WI38 (cell line): ENCODE data around the gene ENAH.
A peak's percentile ranks its signal among the peaks of the same experiment; 100 is the strongest.

Experiments
- H3K4me3 ChIP-seq: 2 replicates; pipeline ENCODE4 v1.5.1; 2011; ENCODE audit warnings: low read depth, mild to moderate bottlenecking, control low read depth, low read length
- TF ChIP-seq, protein P1 (sequence below): IDR thresholded peaks from 2 replicates; pipeline ENCODE4 v1.5.1; 2012; ENCODE audit warnings: low read depth, mild to moderate bottlenecking, control low read depth, low read length

Gene ENAH

DNA sequence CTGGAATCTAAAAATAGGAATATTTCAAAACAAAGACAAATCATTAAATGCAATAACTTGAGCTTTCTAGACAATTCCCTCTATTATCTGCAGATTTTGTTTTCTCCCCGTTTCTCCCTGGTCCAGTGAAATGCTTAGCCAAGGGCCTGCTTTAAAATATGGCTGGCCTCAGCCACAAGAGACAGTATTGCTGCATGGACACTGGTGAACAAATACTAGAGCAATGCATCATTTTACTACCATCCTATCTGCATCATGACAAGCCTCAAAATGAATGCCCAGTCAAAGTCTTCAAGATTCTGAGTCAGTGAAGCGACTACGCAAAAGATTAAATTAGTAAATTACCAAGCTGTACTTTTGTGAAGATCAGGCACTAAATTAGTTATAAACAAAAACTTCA lies 80.5 kb downstream of the ENAH start:
- TF ChIP-seq, protein P1, sequence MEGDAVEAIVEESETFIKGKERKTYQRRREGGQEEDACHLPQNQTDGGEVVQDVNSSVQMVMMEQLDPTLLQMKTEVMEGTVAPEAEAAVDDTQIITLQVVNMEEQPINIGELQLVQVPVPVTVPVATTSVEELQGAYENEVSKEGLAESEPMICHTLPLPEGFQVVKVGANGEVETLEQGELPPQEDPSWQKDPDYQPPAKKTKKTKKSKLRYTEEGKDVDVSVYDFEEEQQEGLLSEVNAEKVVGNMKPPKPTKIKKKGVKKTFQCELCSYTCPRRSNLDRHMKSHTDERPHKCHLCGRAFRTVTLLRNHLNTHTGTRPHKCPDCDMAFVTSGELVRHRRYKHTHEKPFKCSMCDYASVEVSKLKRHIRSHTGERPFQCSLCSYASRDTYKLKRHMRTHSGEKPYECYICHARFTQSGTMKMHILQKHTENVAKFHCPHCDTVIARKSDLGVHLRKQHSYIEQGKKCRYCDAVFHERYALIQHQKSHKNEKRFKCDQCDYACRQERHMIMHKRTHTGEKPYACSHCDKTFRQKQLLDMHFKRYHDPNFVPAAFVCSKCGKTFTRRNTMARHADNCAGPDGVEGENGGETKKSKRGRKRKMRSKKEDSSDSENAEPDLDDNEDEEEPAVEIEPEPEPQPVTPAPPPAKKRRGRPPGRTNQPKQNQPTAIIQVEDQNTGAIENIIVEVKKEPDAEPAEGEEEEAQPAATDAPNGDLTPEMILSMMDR = peak; percentile 18; the same call in 1 of the 2 replicates
- H3K4me3 ChIP-seq = no peak overlapping the region

DNA sequence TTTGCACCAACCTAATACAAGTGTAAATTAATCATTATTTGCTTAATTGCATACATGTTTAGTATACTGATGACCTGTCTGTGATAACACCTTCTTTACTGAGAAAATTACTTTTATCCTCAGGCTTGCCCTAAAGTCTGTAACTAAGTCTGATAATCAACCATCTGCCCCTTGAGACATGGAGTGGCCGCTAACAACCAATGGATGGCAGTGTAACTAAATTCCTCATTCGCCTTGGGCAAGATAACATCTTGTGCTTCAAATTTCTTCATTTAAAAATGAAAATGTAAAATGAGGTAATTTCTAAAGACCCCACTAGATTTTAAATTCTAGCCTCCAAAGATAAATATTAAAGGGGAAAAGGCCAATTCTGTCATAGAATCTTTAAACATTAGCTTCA lies 85.1 kb downstream of the ENAH start:
- no peak overlapping the region for H3K4me3 ChIP-seq
- TF ChIP-seq, protein P1 = no peak

DNA sequence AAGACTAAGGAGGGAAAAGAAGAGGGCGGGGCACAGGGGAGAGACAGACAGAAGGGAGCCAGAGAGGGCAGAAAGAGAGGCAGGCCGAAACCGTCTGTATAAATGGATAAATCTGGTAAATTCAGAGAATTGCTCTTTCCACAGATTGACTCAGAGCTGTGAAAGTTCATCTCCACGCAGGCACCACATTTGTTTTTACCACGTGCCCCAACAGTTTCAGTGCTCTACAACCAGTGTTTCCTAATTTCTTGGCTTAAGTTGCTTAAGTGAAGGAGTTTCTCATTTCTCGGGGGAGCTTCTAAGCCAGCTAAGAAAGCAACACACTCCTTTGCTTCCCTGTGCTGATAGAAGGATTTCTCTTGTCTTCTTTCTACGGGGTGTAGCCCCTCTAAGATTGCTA lies 87.1 kb downstream of the ENAH start:
- TF ChIP-seq, protein P1 = no peak

GRCh38 chr1:225561675-225562074 lies 91.2 kb downstream of the ENAH start:
- H3K4me3 ChIP-seq = no peak overlapping the region
- TF ChIP-seq, protein P1 = no peak

More for the DNA sequence above, 87.1 kb downstream of the ENAH start:
- H3K4me3 ChIP-seq = no peak overlapping the region

GRCh38 chr1:225559902-225560301 lies 93.0 kb downstream of the ENAH start:
- TF ChIP-seq, protein P1 = no peak
- no peak overlapping the region for H3K4me3 ChIP-seq

- H3K4me3 ChIP-seq = no peak overlapping the region
- TF ChIP-seq, protein P1 = no peak
Measured at GRCh38 chr1:225559326-225559725, 93.6 kb downstream of the ENAH start.

DNA sequence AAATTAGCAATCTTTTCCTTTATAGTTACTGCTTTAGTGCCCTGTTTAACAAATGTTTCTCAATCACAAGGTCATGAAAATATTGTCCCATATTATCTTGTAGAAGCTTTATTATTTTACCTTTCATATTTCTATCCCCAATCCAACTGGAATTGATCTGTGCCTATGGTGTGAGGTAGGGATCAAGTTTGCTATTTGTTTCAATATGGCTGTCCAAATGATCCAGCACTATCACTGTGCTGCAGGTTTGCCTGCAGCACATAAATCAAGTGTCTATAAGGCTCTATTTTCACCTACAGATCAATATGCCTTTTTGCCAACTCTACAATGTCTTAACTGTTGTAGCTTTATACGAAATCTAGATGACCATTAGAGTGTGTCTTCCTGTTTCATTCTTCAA lies 96.2 kb downstream of the ENAH start:
- no peak overlapping the region for H3K4me3 ChIP-seq
- TF ChIP-seq, protein P1 = no peak
